Psoas muscle (tissue), 8 donors: ENCODE measurements around the gene TAPBP. TPM values are rescaled to one million over a fixed set of nuclear protein-coding genes. Genes with fewer than 3 reads are reported as not detected.

Experiments
- ATAC-seq, 4 donors: fragments of 200-7000 bp; cut with Tn5 transposase; one replicate each; pipeline ENCODE4 v1.9.1; 2020; ENCODE audit warnings: moderate library complexity in 3 of 4, mild to moderate bottlenecking in 2 of 4
- DNase-seq, 2 donors: peaks; one replicate each; pipeline ENCODE4 v3.0.0-alpha.2; 2020
- H3K27ac ChIP-seq: fragments of 200-600 bp; one replicate; pipeline ENCODE4 v1.8.0; 2022
- H3K27me3 ChIP-seq, 3 donors: fragments of 200-600 bp in 1 of 3; one replicate each; pipeline versions ENCODE4 v1.6.1 to v1.8.0; 2013 to 2022; ENCODE audit warnings: low read length in 2 of 3, mild to moderate bottlenecking in 2 of 3, moderate library complexity in 1 of 3; ENCODE audit not compliant: insufficient read depth in 3 of 3
- H3K36me3 ChIP-seq, 2 donors: fragments of 200-600 bp in 1 of 2; one replicate each; pipeline versions ENCODE4 v1.6.1 to v1.8.0; 2013 to 2022; ENCODE audit warnings: low read depth in 1 of 2, mild to moderate bottlenecking in 1 of 2, moderate library complexity in 1 of 2; ENCODE audit not compliant: insufficient read depth in 1 of 2
- H3K4me1 ChIP-seq: fragments of 200-600 bp; one replicate; pipeline ENCODE4 v1.8.0; 2022
- H3K4me3 ChIP-seq: fragments of 200-600 bp; one replicate; pipeline ENCODE4 v1.8.0; 2022; ENCODE audit warnings: mild to moderate bottlenecking
- H3K9me3 ChIP-seq: fragments of 200-600 bp; one replicate; pipeline ENCODE4 v1.8.0; 2022
- CTCF ChIP-seq: fragments of 200-600 bp; IDR thresholded peaks from one replicate; pipeline ENCODE4 v1.8.0; 2022; ENCODE audit warnings: antibody characterized with exemption
- WGBS, 3 donors: extraction: QIAGEN DNeasy Blood & Tissue Kit; methylation state at CpG; one replicate each; pipeline versions ENCODE4 v1.1.6 to v1.1.7; 2013; 5-methylcytosine and 5-hydroxymethylcytosine counted together
- intact Hi-C, 2 donors: fragments of 100-400 bp; cut with DNase I; formaldehyde crosslinking; loops; one replicate each; pipeline versions ENCODE4 v1.11.0 to v1.14.2; 2022
- polyA plus RNA-seq, 3 donors: library from polyadenylated mRNA; stranded (reverse); fragments of 200-250 nt; gene quantifications; one replicate each; pipeline ENCODE4 v1.2.3, GENCODE V29; 2013
- total RNA-seq, 4 donors: library from RNA; stranded (reverse); fragmentation: NEBNext Ultra II Directional in 2 of 4; extraction: Animal tissue kit (Norgen Biotek cat#: 25700) in 2 of 4; gene quantifications; one replicate each; pipeline versions ENCODE4 v1.2.1 to v1.2.4, GENCODE V29; 2021 to 2023
- donor health status: healthy with polysubstance abuse.
- donor health status: DM: no; HTN: no; CAD: no; lungs with moderate emphysema.
- donor health status: Bipolar disorder and iron deficiency.
- donor health status: healthy.
- donor health status: DM: yes; HTN: yes; CAD: no.
- donor health status: DM: no; HTN: no; CAD: no.
- donor health status: DM: no; HTN: no; CAD: no.
- donor health status: DM: yes; HTN: yes; CAD: no.

Gene TAPBP
- total and polyA plus RNA-seq, 7 donors = 7.9 to 37.4 (median 24.4) TPM

DNA sequence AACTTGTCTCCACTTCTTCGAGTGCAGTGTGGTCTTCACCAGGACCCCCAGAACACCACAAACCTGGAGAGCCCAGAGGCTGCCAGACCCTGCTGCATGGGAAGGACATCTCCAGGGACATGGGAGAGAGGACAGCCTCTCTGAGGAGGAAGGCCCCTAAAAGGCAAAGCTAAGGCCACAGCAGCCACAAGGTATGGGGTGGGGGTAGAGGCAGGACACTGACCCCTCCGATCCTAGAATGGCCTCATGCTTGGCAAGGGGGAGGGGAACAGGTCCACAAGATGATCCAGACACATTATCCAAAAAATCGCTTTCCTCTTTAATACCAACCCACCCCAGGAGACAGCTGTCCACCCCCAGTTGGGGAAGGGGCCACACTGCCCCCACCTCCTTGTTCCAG lies 35.1 kb downstream of the TAPBP start:
- Histone ChIP-seq H3K9me3 (no peaks in the 10 kb centered on the region), H3K4me1 (peaks cover 27% of the 10 kb centered on the region), H3K36me3 (peaks cover 6 to 84% of the 10 kb centered on the region in 2 donors), H3K27me3 (no peaks in the 10 kb centered on the region), H3K27ac (peak overlapping the region; percentile 23), H3K4me3 (no peak overlapping the region)
- intact Hi-C loops = loop anchor here in 1 of 2 donors (5.0 to 10.0 kb wide), 2 partner anchors 33 to 126 kb away; partner anchors contain the start of gene TAPBP
- DNase-seq (no peak), ATAC-seq (no peak)
- TF ChIP-seq CTCF = no peak
- WGBS, 3 donors = 82 to 94% (median 89%) methylated on average over 3 of the region's 3 CpGs

GRCh38 chr6:33278392-33278741 lies 35.5 kb downstream of the TAPBP start:
- H3K36me3 ChIP-seq = peaks cover 6 to 84% of the 10 kb centered on the region in 2 donors
- no peak for DNase-seq
- peak overlapping the region; percentile 68 for H3K4me3 ChIP-seq
- ATAC-seq = no peak
- no peak for TF ChIP-seq CTCF
- H3K9me3 ChIP-seq = no peaks in the 10 kb centered on the region
- no peak overlapping the region for H3K27ac ChIP-seq
- H3K27me3 ChIP-seq = no peaks in the 10 kb centered on the region
- peaks cover 31% of the 10 kb centered on the region for H3K4me1 ChIP-seq
- intact Hi-C loops = loop anchor here in 1 of 2 donors (5.0 to 10.0 kb wide), 2 partner anchors 34 to 126 kb away; partner anchors contain the start of gene TAPBP
- WGBS, 3 donors = 78 to 83% (median 79%) methylated on average over 9 of the region's 9 CpGs

GRCh38 chr6:33277663-33278391 lies 36.1 kb downstream of the TAPBP start:
- intact Hi-C loops = loop anchor here in 1 of 2 donors (5.0 to 10.0 kb wide), 2 partner anchors 34 to 127 kb away; partner anchors contain the start of gene TAPBP

DNA sequence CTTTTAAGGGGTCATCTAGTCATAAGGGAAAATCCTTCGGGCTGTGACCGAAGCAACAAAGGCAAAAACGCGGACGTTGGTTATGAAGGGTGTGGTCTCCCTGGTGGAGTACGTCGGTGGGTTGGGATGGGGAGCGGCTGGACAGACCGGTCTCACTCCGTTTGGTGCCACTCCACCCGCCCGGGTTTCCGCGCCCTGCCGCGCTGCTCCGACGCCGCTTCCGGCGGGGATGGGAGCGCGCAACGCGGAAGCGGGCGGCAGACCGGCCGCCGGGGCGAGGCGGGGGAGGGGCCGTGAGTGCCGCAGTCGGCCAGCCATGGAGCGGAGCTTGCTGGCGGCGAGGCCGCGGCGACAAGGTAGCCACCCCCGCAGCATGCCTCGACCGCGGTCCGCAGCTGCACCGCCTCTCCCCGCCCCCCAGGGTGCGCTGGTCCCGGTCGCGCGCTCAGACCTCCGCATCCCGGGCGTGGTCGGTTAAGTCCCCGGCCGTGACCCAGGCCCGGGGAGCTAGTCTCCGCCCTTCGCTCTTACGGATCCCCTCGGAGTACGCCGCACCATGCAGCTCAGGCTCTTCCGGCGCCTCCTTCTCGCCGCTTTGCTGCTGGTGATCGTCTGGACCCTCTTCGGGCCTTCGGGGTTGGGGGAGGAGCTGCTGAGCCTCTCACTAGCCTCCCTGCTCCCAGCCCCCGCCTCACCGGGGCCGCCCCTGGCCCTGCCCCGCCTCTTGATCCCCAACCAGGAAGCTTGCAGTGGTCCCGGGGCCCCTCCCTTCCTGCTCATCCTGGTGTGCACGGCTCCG lies 36.8 kb downstream of the TAPBP start, which contains the start of gene B3GALT4:
B3GALT4 (plus strand) TSS at position 260 of the 799 bp plus-strand sequence; CDS start at position 557, 297 bp downstream.
- DNase-seq (peak; percentile 80 to 85), ATAC-seq (peak; percentile 49 to 78 (median 67))
- WGBS, 3 donors = 11 to 13% (median 11%) methylated on average over 62 to 80 of the region's 80 CpGs
- peak within 1 kb of the TSS; percentile 78 for H3K27ac ChIP-seq
- H3K4me3 ChIP-seq = peak within 1 kb of the TSS; percentile 68
- H3K36me3 ChIP-seq = peaks cover 6 to 76% of the 10 kb centered on the region in 2 donors
- H3K9me3 ChIP-seq = no peaks in the 10 kb centered on the region
- intact Hi-C loops = loop anchor here in 1 of 2 donors (5.0 to 10.0 kb wide), 2 partner anchors 35 to 128 kb away; partner anchors contain the start of gene TAPBP
- peak; percentile 49 for TF ChIP-seq CTCF
- no peaks in the 10 kb centered on the region for H3K27me3 ChIP-seq
- peaks cover 39% of the 10 kb centered on the region for H3K4me1 ChIP-seq

More at GRCh38 chr6:33277663-33278391, 36.1 kb downstream of the TAPBP start:
- peak overlapping the region; percentile 68 for H3K4me3 ChIP-seq
- no peaks in the 10 kb centered on the region for H3K9me3 ChIP-seq
- H3K36me3 ChIP-seq = peaks cover 6 to 83% of the 10 kb centered on the region in 2 donors
- ATAC-seq (peak in 3 of 4 donors; percentile 6 to 13 (median 8)), DNase-seq (peak in 1 of 2 donors; percentile 55)
- 51 to 66% (median 60%) methylated on average over 39 of the region's 39 CpGs for WGBS, 3 donors
- peak overlapping the region; percentile 78 for H3K27ac ChIP-seq
- H3K27me3 ChIP-seq = no peaks in the 10 kb centered on the region
- H3K4me1 ChIP-seq = peaks cover 36% of the 10 kb centered on the region
- no peak for TF ChIP-seq CTCF
